ENCODE measurements around the gene CA7.

CA7 gene

DNA sequence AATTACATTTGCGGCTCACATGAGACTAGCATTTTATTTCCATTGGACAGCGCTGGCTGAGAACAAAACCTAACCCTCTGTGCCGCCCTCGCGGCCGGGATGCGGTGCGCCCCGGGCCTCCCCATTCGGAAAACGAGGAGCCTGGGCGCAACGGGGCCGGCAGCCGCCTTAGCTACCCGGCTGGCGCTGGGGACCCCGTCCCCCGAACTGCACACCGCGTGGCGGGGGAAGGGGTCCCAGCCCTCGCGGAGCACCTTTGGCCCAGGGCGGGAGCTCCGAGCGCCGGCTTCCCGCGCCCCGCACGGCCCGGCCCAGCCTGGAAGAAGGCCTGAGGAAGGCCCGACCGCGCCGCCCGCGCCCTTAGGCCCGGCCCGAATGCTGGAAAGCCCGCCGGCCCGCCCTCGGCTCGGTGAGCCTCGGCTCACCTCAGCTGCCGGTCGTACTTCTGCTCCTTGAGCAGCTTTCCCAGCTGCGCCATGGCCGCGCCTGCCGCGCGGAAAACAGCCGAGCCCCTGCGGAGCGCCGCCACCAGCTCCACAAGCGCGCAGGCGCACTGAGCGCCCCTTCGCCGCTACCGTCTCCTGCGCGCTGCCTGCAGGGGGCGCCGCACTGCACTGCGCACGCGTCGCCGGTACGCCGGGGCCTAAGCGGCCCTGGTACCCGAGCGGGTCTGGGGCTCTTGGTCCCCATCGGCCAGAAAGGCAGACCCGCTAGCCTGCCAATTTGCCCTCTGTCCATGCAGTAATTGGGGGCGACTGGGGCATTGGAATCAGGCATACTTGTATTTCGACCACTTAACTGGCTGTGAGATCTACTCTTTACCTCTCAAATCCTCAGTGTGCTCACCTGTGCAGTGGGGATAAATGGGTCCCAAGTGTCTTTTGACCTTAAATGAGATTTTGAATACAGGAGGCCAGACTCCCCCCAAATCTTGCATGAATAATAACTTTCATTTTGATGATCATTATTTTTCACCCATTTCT is 13.5 kb upstream of the CA7 start, which contains the start of gene NAE1:
Gene NAE1, minus strand, starts transcription at position 555 of the 983 bp plus-strand sequence. Its CDS starts 77 bp downstream, at position 478.
- Histone ChIP-seq H3K27me3 (replicated peaks; ENCODE audit: control insufficient read depth, insufficient read depth, low read length) (no peaks in the 10 kb centered on the region), H3K36me3 (ENCODE audit: control insufficient read depth, insufficient read depth, low read length, severe bottlenecking) (peaks cover 20% of the 10 kb centered on the region), H3K9ac (ENCODE audit: low read length) (peak within 1 kb of the TSS; percentile 92), H3K9me3 (ENCODE audit: control insufficient read depth, low read length) (no peaks in the 10 kb centered on the region), H3K4me1 (ENCODE audit: control insufficient read depth, insufficient read depth, low read length) (peaks cover 12% of the 10 kb centered on the region), H3K4me3 (ENCODE audit: low read length) (peak within 1 kb of the TSS; percentile 86)
- DNase-seq (ENCODE audit: low read depth) = peak; percentile 95

DNA sequence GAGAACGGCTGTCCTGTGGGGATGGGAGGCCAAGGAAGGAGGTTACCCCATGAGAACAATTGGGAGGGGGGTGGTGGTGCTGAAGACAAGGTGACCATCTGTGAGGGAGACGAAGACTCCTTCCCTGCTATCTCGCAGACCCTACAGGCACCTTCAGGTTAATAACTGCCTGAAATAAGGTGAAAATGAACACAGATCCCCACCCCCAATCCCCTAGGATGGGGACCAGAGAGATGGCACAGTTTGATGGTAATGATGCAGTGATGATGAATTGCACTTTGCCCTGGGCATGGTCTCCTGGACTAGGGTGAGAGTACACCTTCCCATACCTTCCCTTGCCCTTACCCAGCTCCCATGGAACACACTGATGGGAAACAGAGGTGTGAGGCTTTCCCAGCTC is 12.0 kb upstream of the CA7 start:
- H3K9me3 ChIP-seq (ENCODE audit: control insufficient read depth, low read length) = no peaks in the 10 kb centered on the region
- no peak overlapping the region for H3K9ac ChIP-seq (ENCODE audit: low read length)
- H3K36me3 ChIP-seq (ENCODE audit: control insufficient read depth, insufficient read depth, low read length, severe bottlenecking) = peaks cover 7% of the 10 kb centered on the region
- no peaks in the 10 kb centered on the region for H3K27me3 ChIP-seq (replicated peaks; ENCODE audit: control insufficient read depth, insufficient read depth, low read length)
- no peak for DNase-seq (ENCODE audit: low read depth)
- H3K4me3 ChIP-seq (ENCODE audit: low read length) = no peak overlapping the region
- H3K4me1 ChIP-seq (ENCODE audit: control insufficient read depth, insufficient read depth, low read length) = peaks cover 12% of the 10 kb centered on the region

GRCh38 chr16:66832661-66833305 is 11.4 kb upstream of the CA7 start:
- H3K27me3 ChIP-seq (replicated peaks; ENCODE audit: control insufficient read depth, insufficient read depth, low read length) = no peaks in the 10 kb centered on the region
- peaks cover 12% of the 10 kb centered on the region for H3K4me1 ChIP-seq (ENCODE audit: control insufficient read depth, insufficient read depth, low read length)
- no peak overlapping the region for H3K9ac ChIP-seq (ENCODE audit: low read length)
- H3K36me3 ChIP-seq (ENCODE audit: control insufficient read depth, insufficient read depth, low read length, severe bottlenecking) = peaks cover 2% of the 10 kb centered on the region
- DNase-seq (ENCODE audit: low read depth) = peak; percentile 61
- H3K4me3 ChIP-seq (ENCODE audit: low read length) = no peak overlapping the region
- H3K9me3 ChIP-seq (ENCODE audit: control insufficient read depth, low read length) = no peaks in the 10 kb centered on the region

- H3K4me1 ChIP-seq (ENCODE audit: control insufficient read depth, insufficient read depth, low read length) = peaks cover 1% of the 10 kb centered on the region
- no peak for DNase-seq (ENCODE audit: low read depth)
- H3K9me3 ChIP-seq (ENCODE audit: control insufficient read depth, low read length) = no peaks in the 10 kb centered on the region
- H3K9ac ChIP-seq (ENCODE audit: low read length) = no peak overlapping the region
- H3K4me3 ChIP-seq (ENCODE audit: low read length) = no peak overlapping the region
- no peaks in the 10 kb centered on the region for H3K36me3 ChIP-seq (ENCODE audit: control insufficient read depth, insufficient read depth, low read length, severe bottlenecking)
- no peaks in the 10 kb centered on the region for H3K27me3 ChIP-seq (replicated peaks; ENCODE audit: control insufficient read depth, insufficient read depth, low read length)
Observed at GRCh38 chr16:66834746-66835145, 9.5 kb upstream of the CA7 start.

DNA sequence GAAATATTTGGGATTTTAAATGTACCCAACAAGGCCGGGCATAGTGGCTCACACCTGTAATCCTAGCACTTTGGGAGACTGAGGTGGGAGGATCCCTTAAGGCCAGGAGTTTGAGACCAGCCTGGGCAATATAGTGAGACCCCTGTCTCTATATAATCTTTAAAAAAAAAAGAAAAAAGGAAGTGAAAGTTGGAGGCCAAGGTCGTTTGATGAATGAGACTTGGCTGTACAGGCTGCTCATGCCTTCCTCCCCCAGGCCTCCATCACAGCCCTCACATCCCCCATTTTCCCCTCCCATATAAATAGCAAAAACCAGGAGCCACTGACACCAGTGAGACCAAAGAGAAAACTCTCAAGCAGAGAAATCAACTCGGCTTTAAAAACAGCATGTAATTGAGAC is 3.3 kb upstream of the CA7 start:
- H3K27me3 ChIP-seq (replicated peaks; ENCODE audit: control insufficient read depth, insufficient read depth, low read length) = peaks cover 15% of the 10 kb centered on the region
- no peaks in the 10 kb centered on the region for H3K36me3 ChIP-seq (ENCODE audit: control insufficient read depth, insufficient read depth, low read length, severe bottlenecking)
- no peaks in the 10 kb centered on the region for H3K9me3 ChIP-seq (ENCODE audit: control insufficient read depth, low read length)
- DNase-seq (ENCODE audit: low read depth) = no peak
- H3K9ac ChIP-seq (ENCODE audit: low read length) = no peak overlapping the region
- H3K4me1 ChIP-seq (ENCODE audit: control insufficient read depth, insufficient read depth, low read length) = peaks cover 3% of the 10 kb centered on the region
- no peak overlapping the region for H3K4me3 ChIP-seq (ENCODE audit: low read length)

DNA sequence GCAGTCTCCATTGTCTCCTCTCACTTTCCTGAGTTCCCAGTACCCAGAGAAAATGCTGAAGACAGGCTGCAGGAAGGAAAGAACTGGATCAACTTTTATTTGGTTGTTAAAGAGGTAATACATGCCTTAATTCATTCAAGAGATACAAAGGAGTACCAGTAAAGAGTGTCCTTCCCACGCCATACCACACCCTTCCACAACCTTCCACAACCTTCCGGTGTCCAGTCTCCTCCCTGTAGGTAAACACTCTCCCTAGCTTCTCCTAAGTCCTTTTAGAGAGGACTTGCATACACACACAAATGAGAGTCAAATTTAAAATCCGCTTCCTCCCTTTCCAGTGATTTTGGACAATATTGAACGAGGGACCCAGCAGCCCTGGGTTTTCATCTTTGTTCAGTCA is 2.8 kb upstream of the CA7 start:
- Histone ChIP-seq H3K27me3 (replicated peaks; ENCODE audit: control insufficient read depth, insufficient read depth, low read length) (peaks cover 18% of the 10 kb centered on the region), H3K4me3 (ENCODE audit: low read length) (no peak overlapping the region), H3K36me3 (ENCODE audit: control insufficient read depth, insufficient read depth, low read length, severe bottlenecking) (no peaks in the 10 kb centered on the region), H3K9ac (ENCODE audit: low read length) (no peak overlapping the region), H3K4me1 (ENCODE audit: control insufficient read depth, insufficient read depth, low read length) (peaks cover 3% of the 10 kb centered on the region), H3K9me3 (ENCODE audit: control insufficient read depth, low read length) (no peaks in the 10 kb centered on the region)
- no peak for DNase-seq (ENCODE audit: low read depth)

GRCh38 chr16:66842765-66843164 is 1.4 kb upstream of the CA7 start:
- no peak overlapping the region for H3K9ac ChIP-seq (ENCODE audit: low read length)
- no peaks in the 10 kb centered on the region for H3K36me3 ChIP-seq (ENCODE audit: control insufficient read depth, insufficient read depth, low read length, severe bottlenecking)
- H3K9me3 ChIP-seq (ENCODE audit: control insufficient read depth, low read length) = no peaks in the 10 kb centered on the region
- peaks cover 26% of the 10 kb centered on the region for H3K27me3 ChIP-seq (replicated peaks; ENCODE audit: control insufficient read depth, insufficient read depth, low read length)
- no peak for DNase-seq (ENCODE audit: low read depth)
- peaks cover 3% of the 10 kb centered on the region for H3K4me1 ChIP-seq (ENCODE audit: control insufficient read depth, insufficient read depth, low read length)
- no peak overlapping the region for H3K4me3 ChIP-seq (ENCODE audit: low read length)

GRCh38 chr16:66843191-66843590 is 1.0 kb upstream of the CA7 start:
- Histone ChIP-seq H3K9me3 (ENCODE audit: control insufficient read depth, low read length) (no peaks in the 10 kb centered on the region), H3K36me3 (ENCODE audit: control insufficient read depth, insufficient read depth, low read length, severe bottlenecking) (no peaks in the 10 kb centered on the region), H3K9ac (ENCODE audit: low read length) (no peak overlapping the region), H3K4me3 (ENCODE audit: low read length) (no peak overlapping the region), H3K27me3 (replicated peaks; ENCODE audit: control insufficient read depth, insufficient read depth, low read length) (peaks cover 26% of the 10 kb centered on the region), H3K4me1 (ENCODE audit: control insufficient read depth, insufficient read depth, low read length) (peaks cover 3% of the 10 kb centered on the region)
- no peak for DNase-seq (ENCODE audit: low read depth)

DNA sequence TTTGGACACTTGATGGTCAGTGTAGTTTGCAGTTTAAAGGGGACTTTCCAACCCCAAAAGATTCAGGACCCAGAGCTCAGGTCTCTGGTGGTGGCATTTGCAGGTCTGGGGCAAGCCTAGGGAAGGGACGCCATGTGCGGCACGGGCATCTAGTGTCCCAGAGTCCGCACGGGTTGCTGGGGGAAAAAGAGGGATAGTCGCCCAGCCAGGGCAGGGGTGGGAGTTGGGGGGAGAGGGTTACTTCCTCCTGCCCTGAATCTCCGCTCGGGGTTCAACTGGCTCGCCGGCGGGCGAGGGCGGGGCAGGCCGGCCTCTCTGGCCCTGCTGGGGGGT is 239 bp upstream of the CA7 start:
- no peak for DNase-seq (ENCODE audit: low read depth)
- Histone ChIP-seq H3K27me3 (replicated peaks; ENCODE audit: control insufficient read depth, insufficient read depth, low read length) (peaks cover 26% of the 10 kb centered on the region), H3K4me1 (ENCODE audit: control insufficient read depth, insufficient read depth, low read length) (peaks cover 3% of the 10 kb centered on the region), H3K36me3 (ENCODE audit: control insufficient read depth, insufficient read depth, low read length, severe bottlenecking) (no peaks in the 10 kb centered on the region), H3K9me3 (ENCODE audit: control insufficient read depth, low read length) (no peaks in the 10 kb centered on the region), H3K9ac (ENCODE audit: low read length) (no peak overlapping the region), H3K4me3 (ENCODE audit: low read length) (no peak overlapping the region)

GRCh38 chr16:66845080-66845410 is 831 bp downstream of the CA7 start:
- Histone ChIP-seq H3K4me3 (ENCODE audit: low read length) (peak overlapping the region; percentile 72), H3K4me1 (ENCODE audit: control insufficient read depth, insufficient read depth, low read length) (peaks cover 3% of the 10 kb centered on the region), H3K36me3 (ENCODE audit: control insufficient read depth, insufficient read depth, low read length, severe bottlenecking) (no peaks in the 10 kb centered on the region), H3K9me3 (ENCODE audit: control insufficient read depth, low read length) (no peaks in the 10 kb centered on the region), H3K9ac (ENCODE audit: low read length) (no peak overlapping the region), H3K27me3 (replicated peaks; ENCODE audit: control insufficient read depth, insufficient read depth, low read length) (peaks cover 26% of the 10 kb centered on the region)
- DNase-seq (ENCODE audit: low read depth) = no peak

DNA sequence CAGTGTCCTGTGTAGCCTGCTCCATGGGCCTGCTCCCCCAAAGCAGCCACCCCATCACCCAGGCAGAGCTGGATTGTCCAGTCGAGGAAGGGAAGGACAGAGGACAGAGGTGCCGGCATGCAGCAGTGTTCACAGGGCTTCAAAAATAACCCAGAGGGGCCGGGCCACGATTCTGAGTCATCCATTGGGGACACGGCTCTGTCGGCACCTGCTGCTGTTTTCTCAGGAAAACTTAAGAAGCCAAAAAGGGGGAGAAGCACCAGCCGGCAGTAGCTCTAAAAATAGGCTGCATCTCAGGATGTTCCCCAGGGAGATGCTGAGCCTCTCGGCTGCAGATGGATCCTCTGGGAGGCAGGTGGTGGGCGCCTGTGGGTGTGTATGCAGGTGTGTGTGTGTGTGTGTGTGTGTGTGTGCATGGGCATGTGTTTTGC is 1.6 kb downstream of the CA7 start:
- peaks cover 3% of the 10 kb centered on the region for H3K4me1 ChIP-seq (ENCODE audit: control insufficient read depth, insufficient read depth, low read length)
- no peak overlapping the region for H3K9ac ChIP-seq (ENCODE audit: low read length)
- no peaks in the 10 kb centered on the region for H3K36me3 ChIP-seq (ENCODE audit: control insufficient read depth, insufficient read depth, low read length, severe bottlenecking)
- no peak overlapping the region for H3K4me3 ChIP-seq (ENCODE audit: low read length)
- peaks cover 26% of the 10 kb centered on the region for H3K27me3 ChIP-seq (replicated peaks; ENCODE audit: control insufficient read depth, insufficient read depth, low read length)
- DNase-seq (ENCODE audit: low read depth) = no peak
- H3K9me3 ChIP-seq (ENCODE audit: control insufficient read depth, low read length) = no peaks in the 10 kb centered on the region
